ENCODE data around the gene NFATC2. TPM values are rescaled to one million over a fixed set of nuclear protein-coding genes. Genes with fewer than 3 reads are reported as not detected.

The NFATC2 gene
- total RNA-seq, 1 experiment from 2014 or later, result 0.61 TPM

DNA sequence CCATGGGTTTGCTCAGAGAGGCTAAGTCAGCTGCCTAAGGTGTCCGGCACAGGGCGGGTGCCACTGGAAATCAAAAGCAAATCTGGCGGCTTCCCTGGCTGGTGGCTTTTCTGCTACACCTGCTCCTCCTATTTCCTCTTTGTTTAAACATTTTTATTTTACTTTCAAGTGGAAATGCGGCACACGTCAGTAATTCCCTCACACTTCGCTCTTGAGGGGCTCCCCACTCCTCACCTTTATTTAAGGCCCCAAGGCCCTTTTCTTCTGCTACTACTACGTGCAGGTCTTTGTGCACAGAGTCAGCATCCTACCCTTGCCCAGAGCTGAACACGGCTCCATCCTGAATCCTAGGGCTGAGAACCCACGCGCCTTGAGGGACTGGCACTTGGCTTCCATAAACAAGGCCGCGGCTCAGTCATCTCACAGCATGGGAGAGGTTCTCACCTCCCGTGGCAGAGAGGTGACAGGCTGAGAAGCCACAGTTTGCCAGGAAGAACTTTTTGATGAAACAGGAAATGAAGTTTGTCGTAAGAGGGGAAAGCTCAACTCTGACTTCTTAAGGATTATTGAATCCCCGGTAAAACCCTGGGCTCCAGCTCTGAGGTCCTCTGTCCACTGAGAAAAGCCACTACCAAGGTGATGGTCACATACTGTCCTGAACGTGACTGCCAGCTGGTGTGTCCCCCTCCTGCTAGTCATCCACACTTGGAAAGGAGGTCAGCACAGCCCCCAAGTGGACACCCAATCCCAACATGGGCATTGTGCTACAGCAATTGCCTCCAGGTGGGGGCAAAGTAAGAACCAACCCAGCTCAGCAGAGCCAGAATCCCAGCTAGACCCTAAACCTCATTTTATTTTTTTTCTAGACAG, 48.0 kb downstream of the NFATC2 start:
- WGBS (ENCODE audit: extremely low coverage, insufficient read length, low lambda C conversion rate), result no CpG with 5 or more reads among the region's 16 CpGs
- H3T11ph ChIP-seq (ENCODE audit: low read length), result no peak overlapping the region
- no peaks in the 10 kb centered on the region for H4K20me1 ChIP-seq (ENCODE audit: control insufficient read depth, insufficient read depth, insufficient read length)
- H2BK20ac ChIP-seq (ENCODE audit: low read depth, low read length, poor library complexity, severe bottlenecking), result no peak overlapping the region
- H3K79me2 ChIP-seq (ENCODE audit: insufficient read depth, low read length), result no peaks in the 10 kb centered on the region
- DNase-seq, result no peak
- no peaks in the 10 kb centered on the region for H3K27me3 ChIP-seq (ENCODE audit: insufficient read depth, low read length)
- no peak overlapping the region for H2AFZ ChIP-seq (ENCODE audit: low read length)
- H2AK5ac ChIP-seq (ENCODE audit: insufficient read length, low read length), result no peak overlapping the region
- H3K56ac ChIP-seq (ENCODE audit: insufficient read length, low read depth, low read length), result no peak overlapping the region
- H3K27ac Mint-ChIP-seq, result peak overlapping the region in 1 of 3 experiments; percentile 53; a peak in 1 of 7 replicates
- no peak overlapping the region; the same call in 1 of the 2 replicates for H3K14ac ChIP-seq (ENCODE audit: insufficient read depth, low read length)
- H3K4ac ChIP-seq (ENCODE audit: low read depth, low read length), result no peak overlapping the region
- H3K9ac ChIP-seq (ENCODE audit: extremely low read depth, insufficient read length, low read length), result no peak overlapping the region
- no peak overlapping the region for H3K23ac ChIP-seq (ENCODE audit: insufficient read length, low read depth, low read length)
- H3K4me2 ChIP-seq (ENCODE audit: insufficient read depth, insufficient read length, low read length), result no peak overlapping the region
- no peak overlapping the region for H3K4me3 Mint-ChIP-seq
- no peaks in the 10 kb centered on the region for H3K4me1 ChIP-seq (ENCODE audit: insufficient read depth, low read length)
- no peaks in the 10 kb centered on the region for H3K9me3 ChIP-seq (ENCODE audit: control insufficient read depth, low read depth, low read length)
- no peaks in the 10 kb centered on the region for H3K36me3 Mint-ChIP-seq (ENCODE audit: insufficient read depth in 1 of 3, low read depth in 3 of 3)
- no peaks in the 10 kb centered on the region for H3K9me3 Mint-ChIP-seq
- H3K27me3 Mint-ChIP-seq (ENCODE audit: low read depth), result peaks cover 2% of the 10 kb centered on the region; the same call in 1 of the 2 replicates
- no peak overlapping the region for H4K8ac ChIP-seq (replicated peaks; ENCODE audit: insufficient read length, low read depth, low read length)
- H3K18ac ChIP-seq (ENCODE audit: insufficient read length, low read depth, low read length), result no peak overlapping the region
- H2BK120ac ChIP-seq (ENCODE audit: low read depth, low read length, poor library complexity, severe bottlenecking), result no peak overlapping the region
- no peak overlapping the region for H2BK15ac ChIP-seq (ENCODE audit: low read depth, low read length)
- no peak overlapping the region for H4K5ac ChIP-seq (ENCODE audit: insufficient read length, low read depth, low read length)
- H3K27ac ChIP-seq (ENCODE audit: insufficient read length, low read depth, low read length), result no peak overlapping the region
- H4K91ac ChIP-seq (ENCODE audit: insufficient read length, low read depth, low read length), result no peak overlapping the region
- no peak overlapping the region for H2BK12ac ChIP-seq (ENCODE audit: insufficient read length, low read depth, low read length)
- TF ChIP-seq, protein P1, sequence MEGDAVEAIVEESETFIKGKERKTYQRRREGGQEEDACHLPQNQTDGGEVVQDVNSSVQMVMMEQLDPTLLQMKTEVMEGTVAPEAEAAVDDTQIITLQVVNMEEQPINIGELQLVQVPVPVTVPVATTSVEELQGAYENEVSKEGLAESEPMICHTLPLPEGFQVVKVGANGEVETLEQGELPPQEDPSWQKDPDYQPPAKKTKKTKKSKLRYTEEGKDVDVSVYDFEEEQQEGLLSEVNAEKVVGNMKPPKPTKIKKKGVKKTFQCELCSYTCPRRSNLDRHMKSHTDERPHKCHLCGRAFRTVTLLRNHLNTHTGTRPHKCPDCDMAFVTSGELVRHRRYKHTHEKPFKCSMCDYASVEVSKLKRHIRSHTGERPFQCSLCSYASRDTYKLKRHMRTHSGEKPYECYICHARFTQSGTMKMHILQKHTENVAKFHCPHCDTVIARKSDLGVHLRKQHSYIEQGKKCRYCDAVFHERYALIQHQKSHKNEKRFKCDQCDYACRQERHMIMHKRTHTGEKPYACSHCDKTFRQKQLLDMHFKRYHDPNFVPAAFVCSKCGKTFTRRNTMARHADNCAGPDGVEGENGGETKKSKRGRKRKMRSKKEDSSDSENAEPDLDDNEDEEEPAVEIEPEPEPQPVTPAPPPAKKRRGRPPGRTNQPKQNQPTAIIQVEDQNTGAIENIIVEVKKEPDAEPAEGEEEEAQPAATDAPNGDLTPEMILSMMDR (conservative IDR thresholded peaks at IDR 0.05), result no peak
- H3K23me2 ChIP-seq (ENCODE audit: insufficient read length, low read depth, low read length, poor library complexity, severe bottlenecking), result no peaks in the 10 kb centered on the region
- peaks cover 7 to 21% of the 10 kb centered on the region in 2 experiments for H3K4me1 Mint-ChIP-seq
- H2BK5ac ChIP-seq (ENCODE audit: insufficient read length, low read length), result no peak overlapping the region
- H3K79me1 ChIP-seq (ENCODE audit: insufficient read depth, low read depth, low read length, poor library complexity, severe bottlenecking), result no peaks in the 10 kb centered on the region
